DND-41 (cell line): ENCODE data around the gene NEURL1.
"Not testable (repeated sequence)": the region's sequence is repeated elsewhere in the genome, so short reads cannot be mapped to it uniquely, and the experiment has no call there.

ENCODE experiments used
- ATAC-seq: fragments of 200-7000 bp; cut with Tn5 transposase; 3 replicates; pipeline ENCODE4 v1.9.1; 2021; ENCODE audit warnings: low read depth; ENCODE audit not compliant: insufficient read depth
- DNase-seq: peaks from one replicate; pipeline ENCODE4 v3.0.0-alpha.2; 2020
- H2AFZ ChIP-seq: 2 replicates; pipeline ENCODE4 v1.6.0; 2012; ENCODE audit warnings: low read depth, low read length
- H3K27ac ChIP-seq: 2 replicates; pipeline ENCODE4 v1.5.1; 2012; ENCODE audit warnings: low read length, inconsistent platforms
- H3K27me3 ChIP-seq: fragments of 200-600 bp; sonication (generic); 2 replicates; pipeline ENCODE4 v1.6.0; 2012; ENCODE audit warnings: low read length, mild to moderate bottlenecking, inconsistent platforms; ENCODE audit not compliant: insufficient read depth, poor library complexity
- H3K36me3 ChIP-seq: 2 replicates; pipeline ENCODE4 v1.5.1; 2012; ENCODE audit warnings: low read length, inconsistent platforms; ENCODE audit not compliant: insufficient read depth
- H3K4me1 ChIP-seq: 2 replicates; pipeline ENCODE4 v1.5.1; 2012; ENCODE audit warnings: mild to moderate bottlenecking, low read length; ENCODE audit not compliant: insufficient read depth
- H3K4me2 ChIP-seq: 2 replicates; pipeline ENCODE4 v1.6.0; 2012; ENCODE audit warnings: mild to moderate bottlenecking, moderate library complexity, low read length, inconsistent platforms; ENCODE audit not compliant: insufficient read depth
- H3K4me3 ChIP-seq, 2 experiments: fragments of 200-600 bp in 1 of 2; shearing (Covaris generic) in 1 of 2; 2 replicates each; pipeline ENCODE4 v1.5.1; 2012 to 2016; ENCODE audit warnings: inconsistent platforms in 2 of 2, low read length in 2 of 2, mild to moderate bottlenecking in 2 of 2, low read depth in 1 of 2, moderate library complexity in 1 of 2
- H3K79me2 ChIP-seq: 2 replicates; pipeline ENCODE4 v1.6.0; 2012; ENCODE audit warnings: low read length, inconsistent platforms; ENCODE audit not compliant: insufficient read depth
- H3K9ac ChIP-seq: 2 replicates; pipeline ENCODE4 v1.6.0; 2012; ENCODE audit warnings: low read depth, mild to moderate bottlenecking, inconsistent platforms, low read length, moderate library complexity
- H3K9me3 ChIP-seq: 2 replicates; pipeline ENCODE4 v1.5.1; 2012; ENCODE audit warnings: low read length, moderate library complexity, mild to moderate bottlenecking, inconsistent platforms; ENCODE audit not compliant: insufficient read depth, severe bottlenecking
- H4K20me1 ChIP-seq: 2 replicates; pipeline ENCODE4 v1.6.0; 2012; ENCODE audit warnings: low read length; ENCODE audit not compliant: insufficient read depth
- CTCF ChIP-seq: IDR thresholded peaks from 2 replicates; pipeline ENCODE4 v1.5.1; 2012; ENCODE audit warnings: borderline replicate concordance, low read length, moderate library complexity, mild to moderate bottlenecking; ENCODE audit not compliant: poor library complexity, severe bottlenecking; ENCODE audit errors: extremely low read depth
- EZH2 ChIP-seq: IDR thresholded peaks from 3 replicates; pipeline ENCODE4 v1.6.1; 2012; ENCODE audit warnings: borderline replicate concordance, low read depth, mild to moderate bottlenecking, moderate library complexity, low read length, inconsistent platforms; ENCODE audit not compliant: severe bottlenecking

NEURL1 gene

GRCh38 chr10:103632247-103632642, 138.7 kb downstream of the NEURL1 start:
- Histone ChIP-seq H3K4me1 (no peaks in the 10 kb centered on the region), H2AFZ (no peak overlapping the region), H4K20me1 (peaks cover 14% of the 10 kb centered on the region), H3K36me3 (peaks cover 7% of the 10 kb centered on the region; the same call in 1 of the 2 replicates), H3K9ac (no peak overlapping the region), H3K9me3 (no peaks in the 10 kb centered on the region), H3K27ac (no peak overlapping the region), H3K4me3 (no peak overlapping the region), H3K27me3 (no peaks in the 10 kb centered on the region), H3K4me2 (no peak overlapping the region), H3K79me2 (no peaks in the 10 kb centered on the region)
- no peak for ATAC-seq
- TF ChIP-seq EZH2 (no peak), CTCF (no peak)
- no peak for DNase-seq

GRCh38 chr10:103632871-103633270, 139.4 kb downstream of the NEURL1 start:
- not testable (repeated sequence) for H3K4me2 ChIP-seq, H2AFZ ChIP-seq, H3K79me2 ChIP-seq, DNase-seq, H3K27me3 ChIP-seq, H3K36me3 ChIP-seq, H3K9me3 ChIP-seq, H3K27ac ChIP-seq, ATAC-seq, H3K4me1 ChIP-seq, H3K9ac ChIP-seq, H3K4me3 ChIP-seq
- peaks cover 17% of the 10 kb centered on the region for H4K20me1 ChIP-seq

- Histone ChIP-seq H3K9me3 (no peaks in the 10 kb centered on the region), H4K20me1 (peaks cover 21% of the 10 kb centered on the region), H2AFZ (no peak overlapping the region), H3K4me1 (no peaks in the 10 kb centered on the region), H3K27ac (no peak overlapping the region), H3K79me2 (no peaks in the 10 kb centered on the region), H3K36me3 (0 out of 2 replicates have a peak, but pooled peaks cover 4% of the 10 kb centered on the region), H3K4me3 (no peak overlapping the region), H3K27me3 (no peaks in the 10 kb centered on the region), H3K9ac (no peak overlapping the region), H3K4me2 (no peak overlapping the region)
- no peak for TF ChIP-seq EZH2
- no peak for TF ChIP-seq CTCF
- DNase-seq (no peak), ATAC-seq (no peak)
These were observed 140.3 kb downstream of the NEURL1 start for GRCh38 chr10:103633846-103634245.

GRCh38 chr10:103635580-103635979, 142.1 kb downstream of the NEURL1 start:
- Histone ChIP-seq H3K4me2 (no peak overlapping the region), H3K4me1 (no peaks in the 10 kb centered on the region), H3K9me3 (no peaks in the 10 kb centered on the region), H3K27me3 (no peaks in the 10 kb centered on the region), H3K36me3 (0 out of 2 replicates have a peak, but pooled peaks cover 4% of the 10 kb centered on the region), H3K27ac (no peak overlapping the region), H3K79me2 (no peaks in the 10 kb centered on the region), H4K20me1 (peaks cover 21% of the 10 kb centered on the region), H2AFZ (no peak overlapping the region), H3K9ac (no peak overlapping the region), H3K4me3 (no peak overlapping the region)
- DNase-seq = no peak
- ATAC-seq = no peak
- TF ChIP-seq CTCF (no peak), EZH2 (no peak)
